Gastroesophageal sphincter (tissue), 3 donors: ENCODE measurements around the gene MRPL55.

Source experiments
- CTCF ChIP-seq, 4 experiments: fragments of 200-600 bp in 2 of 4; fragments of 450-650 bp in 2 of 4; sonication (generic) in 1 of 4; IDR thresholded peaks; one replicate each; pipeline ENCODE4 v1.5.1; 2017 to 2019; ENCODE audit warnings: antibody characterized with exemption in 4 of 4, mild to moderate bottlenecking in 2 of 4, moderate library complexity in 2 of 4
- EP300 ChIP-seq: sonication (generic); formaldehyde crosslinking; IDR thresholded peaks from one replicate; pipeline ENCODE4 v1.6.1; 2017; ENCODE audit warnings: antibody characterized with exemption, mild to moderate bottlenecking

GRCh38 chr1:228105996-228106799, 2.9 kb downstream of the MRPL55 start:
- TF ChIP-seq CTCF (IDR thresholded peaks at IDR 0.05) (no peak), EP300 (no peak)
